ENCODE measurements around the gene BMPR1B. TPM values are rescaled to one million over a fixed set of nuclear protein-coding genes. Genes with fewer than 3 reads are reported as not detected.

BMPR1B gene
- total and polyA plus RNA-seq, 9 of the 15 experiments (the other 6 are each of a cell fraction or from before 2014, with no cell fraction given), result 0.01 TPM; not detected in 8

DNA sequence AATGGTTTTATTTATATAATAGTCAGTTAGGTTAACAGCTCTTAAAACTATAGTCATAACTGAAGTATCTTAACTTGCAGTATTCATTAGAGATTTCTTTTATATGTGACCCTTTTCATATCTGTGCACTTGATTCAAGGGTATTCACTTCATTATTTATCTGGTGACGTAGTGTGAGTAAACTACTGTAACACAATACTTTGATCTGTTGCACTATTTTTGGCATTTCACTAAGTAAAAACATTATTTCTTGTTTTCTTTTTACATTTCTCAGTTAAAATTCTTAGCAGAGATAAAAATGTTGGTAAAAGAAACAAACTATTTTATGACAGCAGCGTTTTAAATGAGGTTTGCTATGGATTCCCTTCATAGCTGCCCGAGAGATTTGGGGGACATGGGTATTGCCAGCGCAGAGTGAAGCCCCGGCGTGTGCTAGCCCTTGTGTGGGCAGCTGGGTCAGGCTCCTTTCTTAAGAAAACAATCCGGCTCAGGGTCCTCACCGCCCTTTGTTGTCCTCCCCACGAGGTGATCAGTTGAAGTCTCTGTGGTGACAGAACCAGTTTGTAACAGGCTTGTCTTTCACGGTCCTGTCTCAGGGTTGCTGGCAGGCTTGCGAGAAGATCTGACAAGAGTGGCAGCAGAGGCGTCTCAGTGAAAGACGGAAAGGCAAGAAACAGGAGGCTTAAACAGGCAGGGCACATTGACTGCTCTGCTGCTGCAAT, 293.4 kb downstream of the BMPR1B start (continued):
- TF ChIP-seq MEIS2 (IDR thresholded peaks at IDR 0.05; ENCODE audit: partially characterized antibody), result no peak
- TF ChIP-seq TAF15 (IDR thresholded peaks at IDR 0.05; ENCODE audit: low read depth, low read length), result no peak
- TF ChIP-seq SP2 (IDR thresholded peaks at IDR 0.05; ENCODE audit: extremely low read depth, low read depth, low read length, poor library complexity, severe bottlenecking), result no peak

DNA sequence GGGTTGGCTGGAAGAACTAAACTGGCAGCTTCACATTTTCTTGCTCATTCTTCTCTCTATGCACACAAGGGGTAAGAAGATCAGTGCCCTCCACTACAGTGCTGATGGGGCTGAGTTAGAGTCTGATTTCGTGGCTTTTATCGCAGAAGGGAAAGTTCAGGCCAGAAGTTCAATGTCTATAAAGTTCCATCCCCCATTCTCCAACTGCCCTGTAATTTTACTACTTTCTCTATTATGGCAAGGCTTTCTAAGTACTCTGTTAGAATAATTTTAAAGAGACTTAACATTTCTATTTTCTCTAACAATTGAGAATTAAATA, 293.9 kb downstream of the BMPR1B start:
- no TSS peak for BruUV-seq (replicated peaks)
- H2AFZ ChIP-seq (ENCODE audit: low read depth, low read length), result peak overlapping the region; percentile 40
- TF ChIP-seq ILF3 (IDR thresholded peaks at IDR 0.05; ENCODE audit: borderline replicate concordance) (no peak), NFE2L1 (tag; IDR thresholded peaks at IDR 0.05; ENCODE audit: borderline replicate concordance, low read depth) (no peak), HCFC1 (IDR thresholded peaks at IDR 0.05; ENCODE audit: low read depth, low read length) (no peak), ZNF76 (CRISPR knock-in tag; IDR thresholded peaks at IDR 0.05; ENCODE audit: borderline replicate concordance) (no peak), DIDO1 (tag; IDR thresholded peaks at IDR 0.05; ENCODE audit: low read depth) (no peak), PHF20 (IDR thresholded peaks at IDR 0.05; ENCODE audit: partially characterized antibody) (no peak), NFIX (CRISPR knock-in tag; IDR thresholded peaks at IDR 0.05; ENCODE audit: low read depth) (no peak), TGIF2 (CRISPR knock-in tag; IDR thresholded peaks at IDR 0.05) (no peak), ZNF165 (CRISPR knock-in tag; IDR thresholded peaks at IDR 0.05; ENCODE audit: borderline replicate concordance) (no peak), MEF2A (IDR thresholded peaks at IDR 0.05; ENCODE audit: control insufficient read depth, low read depth, low read length) (no peak), SIRT6 (IDR thresholded peaks at IDR 0.05; ENCODE audit: low read depth, low read length) (no peak), EHMT2 (IDR thresholded peaks at IDR 0.05) (no peak), ARID2 (IDR thresholded peaks at IDR 0.05) (no peak), ZNF507 (tag; conservative IDR thresholded peaks at IDR 0.05) (no peak), MYBL2 (IDR thresholded peaks at IDR 0.05; ENCODE audit: low read depth) (no peak), MYBL2 (CRISPR knock-in tag; IDR thresholded peaks at IDR 0.05; ENCODE audit: borderline replicate concordance) (no peak), ZC3H8 (IDR thresholded peaks at IDR 0.05) (no peak)
- TF ChIP-seq, protein P1, sequence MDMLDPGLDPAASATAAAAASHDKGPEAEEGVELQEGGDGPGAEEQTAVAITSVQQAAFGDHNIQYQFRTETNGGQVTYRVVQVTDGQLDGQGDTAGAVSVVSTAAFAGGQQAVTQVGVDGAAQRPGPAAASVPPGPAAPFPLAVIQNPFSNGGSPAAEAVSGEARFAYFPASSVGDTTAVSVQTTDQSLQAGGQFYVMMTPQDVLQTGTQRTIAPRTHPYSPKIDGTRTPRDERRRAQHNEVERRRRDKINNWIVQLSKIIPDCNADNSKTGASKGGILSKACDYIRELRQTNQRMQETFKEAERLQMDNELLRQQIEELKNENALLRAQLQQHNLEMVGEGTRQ (CRISPR knock-in tag; IDR thresholded peaks at IDR 0.05), result no peak
- TF ChIP-seq, protein P2, sequence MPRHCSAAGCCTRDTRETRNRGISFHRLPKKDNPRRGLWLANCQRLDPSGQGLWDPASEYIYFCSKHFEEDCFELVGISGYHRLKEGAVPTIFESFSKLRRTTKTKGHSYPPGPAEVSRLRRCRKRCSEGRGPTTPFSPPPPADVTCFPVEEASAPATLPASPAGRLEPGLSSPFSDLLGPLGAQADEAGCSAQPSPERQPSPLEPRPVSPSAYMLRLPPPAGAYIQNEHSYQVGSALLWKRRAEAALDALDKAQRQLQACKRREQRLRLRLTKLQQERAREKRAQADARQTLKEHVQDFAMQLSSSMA (CRISPR knock-in tag; IDR thresholded peaks at IDR 0.05), result no peak

More for the DNA sequence above, 293.9 kb downstream of the BMPR1B start:
- Histone ChIP-seq H3K27ac (ENCODE audit: extremely low read depth, low read depth, low read length) (no peak overlapping the region), H4K20me1 (replicated peaks; ENCODE audit: control insufficient read depth, insufficient read depth, low read length) (no peaks in the 10 kb centered on the region), H3K9me1 (ENCODE audit: control insufficient read depth, insufficient read depth, low read length) (no peaks in the 10 kb centered on the region), H3K4me1 (replicated peaks in 1 of 2; ENCODE audit: control insufficient read depth in 2 of 2, insufficient read depth in 2 of 2, low read length in 2 of 2) (no peaks in the 10 kb centered on the region), H3K36me3 (ENCODE audit: control insufficient read depth, insufficient read depth, low read length) (no peaks in the 10 kb centered on the region), H3K9me3 (replicated peaks; ENCODE audit: control insufficient read depth, insufficient read depth, low read depth, low read length) (no peaks in the 10 kb centered on the region), H3K4me2 (ENCODE audit: insufficient read depth, low read length) (no peak overlapping the region), H3K79me2 (ENCODE audit: control insufficient read depth, insufficient read depth, low read length) (no peaks in the 10 kb centered on the region), H3K9ac (ENCODE audit: insufficient read depth in 1 of 2, low read depth in 2 of 2, low read length in 2 of 2) (no peak overlapping the region; a peak in 1 of 4 replicates), H3K4me3 (no peak overlapping the region), H3K27me3 (ENCODE audit: control insufficient read depth in 2 of 2, insufficient read depth in 2 of 2, low read length in 2 of 2) (no peaks in the 10 kb centered on the region)
- DNase-seq (ENCODE audit: extremely low read depth in 1 of 4, low spot score in 3 of 4) (no peak), FAIRE-seq (no peak), ATAC-seq (no peak)
- in situ Hi-C loops (cut with MboI), result no loop called here
- POLR2A ChIA-PET, result interaction anchor here (0.6 kb wide), 1 partner anchor 19 kb away, joined by 3 read pairs; no protein-coding TSS in a partner anchor
- WGBS (ENCODE audit: insufficient coverage, low coverage, missing lambda C conversion rate), result 0% methylated on average over 2 of the region's 2 CpGs
- intact Hi-C loops (cut with micrococcal nuclease), result no loop called here
- CTCF ChIA-PET (ENCODE audit: low intra/inter-chr PET ratio), result no interaction called here
